Measurements from ENCODE around the gene PDE3A.

PDE3A gene

GRCh38 chr12:20501958-20502357 is 133.6 kb downstream of the PDE3A start:
- TF ChIP-seq, protein P1, sequence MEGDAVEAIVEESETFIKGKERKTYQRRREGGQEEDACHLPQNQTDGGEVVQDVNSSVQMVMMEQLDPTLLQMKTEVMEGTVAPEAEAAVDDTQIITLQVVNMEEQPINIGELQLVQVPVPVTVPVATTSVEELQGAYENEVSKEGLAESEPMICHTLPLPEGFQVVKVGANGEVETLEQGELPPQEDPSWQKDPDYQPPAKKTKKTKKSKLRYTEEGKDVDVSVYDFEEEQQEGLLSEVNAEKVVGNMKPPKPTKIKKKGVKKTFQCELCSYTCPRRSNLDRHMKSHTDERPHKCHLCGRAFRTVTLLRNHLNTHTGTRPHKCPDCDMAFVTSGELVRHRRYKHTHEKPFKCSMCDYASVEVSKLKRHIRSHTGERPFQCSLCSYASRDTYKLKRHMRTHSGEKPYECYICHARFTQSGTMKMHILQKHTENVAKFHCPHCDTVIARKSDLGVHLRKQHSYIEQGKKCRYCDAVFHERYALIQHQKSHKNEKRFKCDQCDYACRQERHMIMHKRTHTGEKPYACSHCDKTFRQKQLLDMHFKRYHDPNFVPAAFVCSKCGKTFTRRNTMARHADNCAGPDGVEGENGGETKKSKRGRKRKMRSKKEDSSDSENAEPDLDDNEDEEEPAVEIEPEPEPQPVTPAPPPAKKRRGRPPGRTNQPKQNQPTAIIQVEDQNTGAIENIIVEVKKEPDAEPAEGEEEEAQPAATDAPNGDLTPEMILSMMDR (IDR thresholded peaks at IDR 0.05; ENCODE audit: low read depth, low read length, poor library complexity, severe bottlenecking), result no peak
- no peak for TF ChIP-seq EZH2phosphoT487 (IDR thresholded peaks at IDR 0.05; ENCODE audit: borderline replicate concordance, low read length)
- no peak overlapping the region for H3K27ac ChIP-seq (ENCODE audit: low read depth, low read length)
- H3K79me2 ChIP-seq (ENCODE audit: control insufficient read depth, low read length), result no peaks in the 10 kb centered on the region
- no peak overlapping the region for H3K4me2 ChIP-seq (ENCODE audit: low read length)
- no peaks in the 10 kb centered on the region for H3K9me2 ChIP-seq (replicated peaks; ENCODE audit: control insufficient read depth, low read length)
- H3K4me3 ChIP-seq (ENCODE audit: low read length), result no peak overlapping the region
- H4K20me1 ChIP-seq (ENCODE audit: control insufficient read depth, insufficient read depth, low read depth, low read length), result no peaks in the 10 kb centered on the region
- H3K36me3 ChIP-seq (ENCODE audit: control insufficient read depth, low read length), result no peaks in the 10 kb centered on the region
- no peaks in the 10 kb centered on the region for H3K9me3 ChIP-seq (ENCODE audit: control insufficient read depth, insufficient read depth, low read length)
- H3K4me1 ChIP-seq (ENCODE audit: control insufficient read depth, low read length), result no peaks in the 10 kb centered on the region
- no peaks in the 10 kb centered on the region for H3F3A ChIP-seq (ENCODE audit: control insufficient read depth, insufficient read depth)
- H3K27me3 ChIP-seq (ENCODE audit: control insufficient read depth, low read length), result no peaks in the 10 kb centered on the region

- Histone ChIP-seq H3K27ac (ENCODE audit: low read depth, low read length) (no peak overlapping the region), H3K4me1 (ENCODE audit: control insufficient read depth, low read length) (no peaks in the 10 kb centered on the region), H3K4me2 (ENCODE audit: low read length) (no peak overlapping the region), H3K4me3 (ENCODE audit: low read length) (no peak overlapping the region), H3K9me3 (ENCODE audit: control insufficient read depth, insufficient read depth, low read length) (no peaks in the 10 kb centered on the region), H3K36me3 (ENCODE audit: control insufficient read depth, low read length) (no peaks in the 10 kb centered on the region), H3K9me2 (replicated peaks; ENCODE audit: control insufficient read depth, low read length) (no peaks in the 10 kb centered on the region), H3K79me2 (ENCODE audit: control insufficient read depth, low read length) (no peaks in the 10 kb centered on the region), H3K27me3 (ENCODE audit: control insufficient read depth, low read length) (no peaks in the 10 kb centered on the region), H3F3A (ENCODE audit: control insufficient read depth, insufficient read depth) (no peaks in the 10 kb centered on the region), H4K20me1 (ENCODE audit: control insufficient read depth, insufficient read depth, low read depth, low read length) (no peaks in the 10 kb centered on the region)
- no peak for TF ChIP-seq EZH2phosphoT487 (IDR thresholded peaks at IDR 0.05; ENCODE audit: borderline replicate concordance, low read length)
- TF ChIP-seq, protein P1 (IDR thresholded peaks at IDR 0.05; ENCODE audit: low read depth, low read length, poor library complexity, severe bottlenecking), result no peak
These were observed 135.5 kb downstream of the PDE3A start for GRCh38 chr12:20503858-20504257.

- H4K20me1 ChIP-seq (ENCODE audit: control insufficient read depth, insufficient read depth, low read depth, low read length), result no peaks in the 10 kb centered on the region
- no peak overlapping the region for H3K4me3 ChIP-seq (ENCODE audit: low read length)
- H3F3A ChIP-seq (ENCODE audit: control insufficient read depth, insufficient read depth), result no peaks in the 10 kb centered on the region
- H3K27me3 ChIP-seq (ENCODE audit: control insufficient read depth, low read length), result no peaks in the 10 kb centered on the region
- no peak overlapping the region for H3K4me2 ChIP-seq (ENCODE audit: low read length)
- no peaks in the 10 kb centered on the region for H3K79me2 ChIP-seq (ENCODE audit: control insufficient read depth, low read length)
- TF ChIP-seq EZH2phosphoT487 (IDR thresholded peaks at IDR 0.05; ENCODE audit: borderline replicate concordance, low read length), result no peak
- TF ChIP-seq, protein P1 (IDR thresholded peaks at IDR 0.05; ENCODE audit: low read depth, low read length, poor library complexity, severe bottlenecking), result no peak
- no peaks in the 10 kb centered on the region for H3K4me1 ChIP-seq (ENCODE audit: control insufficient read depth, low read length)
- no peaks in the 10 kb centered on the region for H3K9me3 ChIP-seq (ENCODE audit: control insufficient read depth, insufficient read depth, low read length)
- no peak overlapping the region for H3K27ac ChIP-seq (ENCODE audit: low read depth, low read length)
- no peaks in the 10 kb centered on the region for H3K36me3 ChIP-seq (ENCODE audit: control insufficient read depth, low read length)
- H3K9me2 ChIP-seq (replicated peaks; ENCODE audit: control insufficient read depth, low read length), result no peaks in the 10 kb centered on the region
These were observed 136.7 kb downstream of the PDE3A start for GRCh38 chr12:20505056-20505455.

DNA sequence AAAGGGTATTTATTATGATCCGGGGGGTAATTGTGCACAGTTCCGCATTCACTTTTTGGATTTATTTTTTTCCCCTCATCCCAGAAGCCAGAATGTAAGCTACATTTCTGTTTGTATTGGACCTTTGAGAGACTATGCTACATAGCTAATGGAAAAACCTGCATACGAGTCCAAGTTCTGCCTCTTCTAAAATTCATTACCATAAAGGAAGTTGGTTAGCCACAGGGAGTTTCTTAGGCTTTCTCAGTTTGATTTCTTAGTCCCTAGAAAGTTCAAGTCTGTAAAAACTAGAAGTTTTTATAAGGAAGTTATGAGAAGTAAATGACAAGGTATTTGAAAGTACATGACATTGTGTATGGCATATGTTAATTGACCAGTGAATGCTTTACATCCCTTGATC is 138.7 kb downstream of the PDE3A start:
- H3K4me2 ChIP-seq (ENCODE audit: low read length), result no peak overlapping the region
- no peaks in the 10 kb centered on the region for H3K36me3 ChIP-seq (ENCODE audit: control insufficient read depth, low read length)
- TF ChIP-seq, protein P1 (IDR thresholded peaks at IDR 0.05; ENCODE audit: low read depth, low read length, poor library complexity, severe bottlenecking), result no peak
- no peak for TF ChIP-seq EZH2phosphoT487 (IDR thresholded peaks at IDR 0.05; ENCODE audit: borderline replicate concordance, low read length)
- H3K9me2 ChIP-seq (replicated peaks; ENCODE audit: control insufficient read depth, low read length), result no peaks in the 10 kb centered on the region
- no peaks in the 10 kb centered on the region for H3K27me3 ChIP-seq (ENCODE audit: control insufficient read depth, low read length)
- H3K9me3 ChIP-seq (ENCODE audit: control insufficient read depth, insufficient read depth, low read length), result no peaks in the 10 kb centered on the region
- H3K4me3 ChIP-seq (ENCODE audit: low read length), result no peak overlapping the region
- no peaks in the 10 kb centered on the region for H3K79me2 ChIP-seq (ENCODE audit: control insufficient read depth, low read length)
- H3K4me1 ChIP-seq (ENCODE audit: control insufficient read depth, low read length), result no peaks in the 10 kb centered on the region
- H3K27ac ChIP-seq (ENCODE audit: low read depth, low read length), result no peak overlapping the region
- H3F3A ChIP-seq (ENCODE audit: control insufficient read depth, insufficient read depth), result no peaks in the 10 kb centered on the region
- no peaks in the 10 kb centered on the region for H4K20me1 ChIP-seq (ENCODE audit: control insufficient read depth, insufficient read depth, low read depth, low read length)

Data from DOHH2 (cell line).